ENCODE results near the gene PYROXD2. TPM values are rescaled to one million over a fixed set of nuclear protein-coding genes. Genes with fewer than 3 reads are reported as not detected.

The PYROXD2 gene
- 29.5 TPM for total RNA-seq

GRCh38 chr10:98414932-98415730 lies at the start of gene PYROXD2:
Gene PYROXD2 (minus strand): TSS chr10:98415182. CDS start chr10:98415135, 47 bp downstream.
- intact Hi-C loops (cut with DNase I): no loop called here
- peak; percentile 97 for ATAC-seq
- DNase-seq (ENCODE audit: low spot score): peak; percentile 96

DNA sequence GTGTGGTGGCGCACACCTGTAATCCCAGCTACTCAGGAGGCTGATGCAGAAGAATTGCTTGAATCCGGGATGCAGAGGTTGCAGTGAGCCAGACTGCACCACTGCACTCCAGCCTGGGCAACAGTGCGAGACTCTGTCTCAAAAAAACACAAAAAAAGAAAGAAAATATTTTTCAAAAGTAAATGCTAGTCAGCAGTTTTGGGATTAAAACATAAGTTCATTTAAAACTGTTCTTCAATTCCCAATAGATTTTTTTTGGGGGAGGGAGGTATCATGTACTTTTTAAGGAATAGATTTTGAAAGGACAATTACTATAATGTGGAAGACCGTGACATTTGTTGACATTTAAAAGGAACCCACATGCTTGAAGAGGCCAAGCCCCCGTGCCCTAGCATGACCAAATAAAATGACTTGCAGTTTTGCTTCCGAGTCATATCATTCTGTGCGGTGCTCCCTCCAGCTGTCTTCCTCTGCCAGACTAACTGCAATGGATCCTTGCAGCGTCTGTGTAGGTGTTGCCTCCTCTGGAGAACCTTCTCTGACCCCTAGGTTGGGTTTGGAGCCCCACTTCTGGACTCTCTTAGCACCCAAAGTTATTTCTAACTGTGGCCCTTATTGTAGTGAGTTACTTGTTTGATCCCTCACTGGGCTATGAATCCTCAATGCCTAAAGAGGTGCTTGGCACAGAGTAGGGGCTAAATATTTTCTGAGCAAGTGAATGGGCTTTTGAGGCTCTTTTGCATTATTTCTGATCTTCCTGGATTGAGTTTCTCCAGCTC lies 49.2 kb upstream of the PYROXD2 start:
- intact Hi-C loops (cut with DNase I): no loop called here
- DNase-seq (ENCODE audit: low spot score): no peak

DNA sequence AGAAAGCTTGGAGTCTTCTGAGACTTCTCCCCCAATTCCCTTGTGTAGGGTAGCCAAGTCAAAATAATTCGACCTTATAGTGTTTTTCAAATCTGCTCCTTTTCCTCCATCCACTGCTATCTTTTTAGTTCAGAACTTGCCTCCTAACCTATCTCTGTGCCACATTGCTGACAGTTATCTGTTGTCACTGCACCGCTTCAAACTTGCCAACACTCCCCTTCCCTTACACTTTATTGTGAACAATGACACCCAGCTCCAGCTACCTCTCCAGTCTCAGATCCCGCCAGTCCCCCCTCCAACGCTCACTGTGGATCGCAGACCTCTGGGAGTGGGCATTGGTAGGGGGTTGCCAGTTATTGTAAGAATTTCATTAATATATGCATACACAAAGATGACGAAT lies 48.0 kb upstream of the PYROXD2 start:
- DNase-seq (ENCODE audit: low spot score) (no peak), ATAC-seq (no peak)
- intact Hi-C loops (cut with DNase I): no loop called here

More for the DNA sequence above, 49.2 kb upstream of the PYROXD2 start:
- no peak for ATAC-seq

DNA sequence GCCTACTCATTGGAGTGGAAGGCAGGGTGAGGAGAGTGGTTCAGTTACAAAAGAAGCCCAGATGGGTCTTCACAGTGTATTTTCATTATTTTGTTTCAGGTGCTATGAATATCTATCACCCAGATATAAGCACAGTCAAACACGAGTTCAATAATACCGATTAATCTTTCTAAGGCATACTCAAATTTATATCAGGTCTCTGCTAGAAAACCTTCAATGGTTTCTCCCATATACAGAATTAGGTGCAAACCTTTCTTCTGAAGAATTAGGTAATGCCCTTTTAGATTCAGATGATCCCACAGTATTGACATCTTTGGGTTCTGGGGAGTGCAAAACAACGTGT lies 46.5 kb upstream of the PYROXD2 start:
- ATAC-seq: no peak
- intact Hi-C loops (cut with DNase I): no loop called here

DNA sequence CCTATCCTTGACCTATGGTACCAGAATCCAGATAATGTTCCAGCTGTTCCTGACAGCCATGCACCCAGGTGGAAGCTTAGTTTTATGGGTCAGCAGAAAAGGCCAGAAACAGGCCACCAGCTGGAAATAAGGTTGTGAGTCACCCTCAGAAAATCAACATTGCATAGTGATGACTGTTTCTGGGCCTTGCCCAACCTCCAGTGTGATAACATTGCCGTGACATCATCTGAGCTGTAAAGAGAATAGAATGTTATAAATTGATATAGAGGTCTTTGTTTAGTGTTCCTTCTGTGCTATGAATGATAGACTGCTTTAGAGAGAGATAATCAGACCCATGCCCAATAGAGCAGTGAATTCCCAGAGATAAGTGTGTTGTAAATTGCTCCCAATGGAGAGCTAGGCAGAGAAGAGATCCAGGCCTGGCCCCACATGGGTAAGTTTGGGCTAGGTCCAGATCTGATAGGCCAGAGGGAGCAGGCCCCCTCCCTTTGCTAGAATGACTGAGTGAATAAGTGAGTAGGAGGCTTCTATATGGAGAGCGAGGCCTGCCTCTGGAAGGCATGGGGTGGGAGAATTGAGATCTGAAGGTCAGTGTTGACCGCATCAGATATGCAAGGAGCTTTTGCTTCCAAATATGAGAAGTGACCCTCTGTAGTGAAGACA lies 46.0 kb upstream of the PYROXD2 start:
- intact Hi-C loops (cut with DNase I): no loop called here
- DNase-seq (ENCODE audit: low spot score): no peak
- ATAC-seq: peak; percentile 70

More for the DNA sequence above, 46.5 kb upstream of the PYROXD2 start:
- no peak for DNase-seq (ENCODE audit: low spot score)

DNA sequence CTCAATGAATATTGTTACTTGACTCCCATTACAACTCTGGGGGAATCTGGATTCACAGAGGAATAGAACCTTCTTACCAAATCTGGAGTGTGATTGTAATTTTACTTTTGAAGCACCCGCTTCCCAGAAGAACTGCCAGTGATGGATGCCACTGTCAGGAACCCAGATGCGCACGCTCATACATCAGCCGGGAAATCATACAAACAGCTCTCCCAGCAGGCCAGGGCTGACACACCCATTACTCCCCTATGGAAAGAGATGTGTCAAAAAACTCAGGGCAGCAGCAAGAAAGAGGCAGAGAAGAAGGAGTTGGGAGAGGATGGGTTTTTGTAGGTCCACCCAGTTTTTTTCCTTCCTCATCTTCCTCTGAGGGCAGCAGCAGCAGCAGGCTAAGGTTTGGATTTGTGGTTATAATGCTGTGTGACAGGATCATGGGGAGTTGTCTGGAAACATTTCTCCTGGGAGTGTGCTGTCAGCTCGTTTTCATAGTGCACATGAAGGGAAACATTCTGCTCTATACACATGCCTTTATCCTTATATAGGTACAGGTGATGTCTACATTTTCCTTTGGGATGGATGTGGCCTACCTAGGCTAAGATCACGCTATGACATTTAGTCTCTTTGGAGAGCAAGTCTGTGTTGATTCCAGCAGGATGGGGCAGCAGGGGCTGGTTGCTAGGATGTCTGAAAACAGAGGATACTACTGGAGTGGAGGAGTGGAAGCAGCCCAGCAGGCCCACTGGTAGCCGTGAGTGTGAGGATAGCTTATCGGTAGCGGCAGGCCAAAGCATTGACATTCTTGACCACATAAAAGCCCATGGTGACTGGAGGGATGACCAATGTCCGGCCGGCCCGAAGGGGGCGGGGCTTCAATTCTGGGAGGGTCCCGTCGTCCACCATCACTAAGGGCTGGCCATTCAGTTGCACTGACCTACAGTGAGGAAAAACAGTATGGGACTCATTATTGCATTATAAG lies 44.1 kb upstream of the PYROXD2 start:
- ATAC-seq: no peak
- intact Hi-C loops (cut with DNase I): no loop called here
- no peak for DNase-seq (ENCODE audit: low spot score)

- intact Hi-C loops (cut with DNase I): no loop called here
- ATAC-seq: no peak
- DNase-seq (ENCODE audit: low spot score): no peak
Observed at GRCh38 chr10:98457721-98458120, 42.7 kb upstream of the PYROXD2 start.

GRCh38 chr10:98456686-98457482 lies 41.9 kb upstream of the PYROXD2 start:
- intact Hi-C loops (cut with DNase I): no loop called here
- no peak for DNase-seq (ENCODE audit: low spot score)
- no peak for ATAC-seq

GRCh38 chr10:98456043-98456570 lies 41.1 kb upstream of the PYROXD2 start:
- DNase-seq (ENCODE audit: low spot score) (no peak), ATAC-seq (no peak)
- intact Hi-C loops (cut with DNase I): no loop called here

- no peak for DNase-seq (ENCODE audit: low spot score)
- intact Hi-C loops (cut with DNase I): no loop called here
- ATAC-seq: no peak
Observed at GRCh38 chr10:98453729-98454128, 38.7 kb upstream of the PYROXD2 start.

GRCh38 chr10:98450618-98451017 lies 35.6 kb upstream of the PYROXD2 start:
- no peak for ATAC-seq
- no peak for DNase-seq (ENCODE audit: low spot score)
- intact Hi-C loops (cut with DNase I): no loop called here

GRCh38 chr10:98449287-98449686 lies 34.3 kb upstream of the PYROXD2 start:
- DNase-seq (ENCODE audit: low spot score) (no peak), ATAC-seq (no peak)
- intact Hi-C loops (cut with DNase I): no loop called here

DNA sequence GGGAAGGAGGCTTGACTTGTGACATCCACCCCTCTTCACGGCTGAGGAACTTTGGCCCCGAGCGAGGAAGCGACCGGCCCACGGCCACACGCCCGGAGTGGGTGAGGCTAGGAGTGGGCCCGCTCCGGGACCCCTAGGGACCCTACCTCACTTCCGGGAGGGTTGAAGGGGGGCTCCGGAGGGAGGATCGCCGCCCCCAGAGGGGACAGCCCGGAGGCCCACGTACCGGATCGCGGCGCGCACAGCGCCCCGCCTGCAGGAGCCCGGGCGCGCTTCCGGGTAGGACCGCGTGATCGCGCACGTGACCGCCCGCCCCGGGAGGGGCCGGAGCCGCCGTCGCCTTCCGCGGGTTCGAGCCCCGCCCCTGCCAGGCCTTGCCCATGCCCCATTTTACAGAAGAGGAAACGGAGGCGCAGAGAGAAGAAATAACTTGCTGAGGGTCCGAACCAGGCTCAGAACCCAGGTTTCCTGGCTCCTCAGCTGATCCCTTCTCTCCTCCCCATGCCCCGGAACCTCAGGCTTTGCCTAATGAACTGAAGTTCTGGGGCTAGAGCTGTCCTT lies 31.8 kb upstream of the PYROXD2 start, which contains the start of gene HPS1:
HPS1 (minus strand) TSS at position 275 of the 561 bp plus-strand sequence. CDS start 3,695 bp downstream, outside the sequence.
- intact Hi-C loops (cut with DNase I): no loop called here
- ATAC-seq (peak; percentile 96), DNase-seq (ENCODE audit: low spot score) (peak; percentile 92)

DNA sequence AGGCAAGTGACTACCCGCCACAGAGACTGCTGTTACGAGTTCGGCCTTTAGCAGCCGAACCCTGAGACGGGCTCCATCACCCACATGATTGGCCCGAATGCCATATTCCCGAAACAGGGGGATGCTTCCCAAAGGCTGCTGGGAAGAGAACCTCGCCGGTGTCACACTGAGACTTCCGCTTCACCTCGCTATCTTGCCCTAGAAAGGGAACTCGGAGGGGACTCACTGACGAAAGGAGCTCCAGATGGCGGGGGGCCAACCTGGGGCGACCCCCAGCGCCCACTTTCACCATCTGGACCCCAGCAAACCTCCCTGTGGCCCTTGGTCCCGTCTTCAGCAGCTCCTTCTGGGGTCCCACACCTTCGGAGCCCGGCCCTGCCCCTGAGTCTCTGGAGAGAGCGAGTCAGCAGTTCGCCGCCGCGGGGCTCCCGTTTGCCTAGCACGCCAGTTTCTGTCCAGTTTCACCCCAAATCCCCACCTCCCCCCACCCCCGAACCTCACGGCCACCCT lies 31.2 kb upstream of the PYROXD2 start:
- intact Hi-C loops (cut with DNase I): no loop called here
- DNase-seq (ENCODE audit: low spot score): no peak
- peak; percentile 63 for ATAC-seq

DNA sequence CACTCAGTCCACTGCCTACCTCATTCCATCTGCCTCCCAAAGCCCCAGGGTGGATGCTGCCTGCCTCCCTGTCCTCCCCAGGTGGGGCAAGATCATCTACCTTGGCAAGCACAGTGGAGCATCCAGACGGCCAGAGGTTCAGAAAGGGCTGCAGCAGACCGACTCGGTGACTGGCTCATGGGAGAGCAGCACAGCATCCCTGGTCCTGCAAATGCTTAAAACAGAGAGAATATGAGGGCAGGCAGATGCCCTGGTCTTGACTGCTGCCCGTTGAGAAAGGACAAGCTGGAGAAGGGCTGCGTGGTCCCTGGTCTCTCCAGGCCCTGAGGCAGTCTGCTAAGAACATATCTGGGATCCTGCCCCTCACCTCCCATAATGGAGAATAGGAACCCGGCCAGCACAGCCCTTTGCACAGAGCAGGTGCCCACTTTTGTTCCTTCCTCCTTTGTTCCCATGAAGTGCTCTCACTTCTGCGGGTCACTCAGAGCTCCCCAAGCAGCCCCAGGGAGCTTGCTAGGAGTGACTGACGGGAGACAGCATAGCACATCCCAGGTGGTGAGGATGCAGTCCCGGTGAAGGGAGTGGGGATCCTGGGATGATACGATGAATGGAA lies 30.3 kb upstream of the PYROXD2 start:
- no peak for DNase-seq (ENCODE audit: low spot score)
- ATAC-seq: no peak
- intact Hi-C loops (cut with DNase I): no loop called here

DNA sequence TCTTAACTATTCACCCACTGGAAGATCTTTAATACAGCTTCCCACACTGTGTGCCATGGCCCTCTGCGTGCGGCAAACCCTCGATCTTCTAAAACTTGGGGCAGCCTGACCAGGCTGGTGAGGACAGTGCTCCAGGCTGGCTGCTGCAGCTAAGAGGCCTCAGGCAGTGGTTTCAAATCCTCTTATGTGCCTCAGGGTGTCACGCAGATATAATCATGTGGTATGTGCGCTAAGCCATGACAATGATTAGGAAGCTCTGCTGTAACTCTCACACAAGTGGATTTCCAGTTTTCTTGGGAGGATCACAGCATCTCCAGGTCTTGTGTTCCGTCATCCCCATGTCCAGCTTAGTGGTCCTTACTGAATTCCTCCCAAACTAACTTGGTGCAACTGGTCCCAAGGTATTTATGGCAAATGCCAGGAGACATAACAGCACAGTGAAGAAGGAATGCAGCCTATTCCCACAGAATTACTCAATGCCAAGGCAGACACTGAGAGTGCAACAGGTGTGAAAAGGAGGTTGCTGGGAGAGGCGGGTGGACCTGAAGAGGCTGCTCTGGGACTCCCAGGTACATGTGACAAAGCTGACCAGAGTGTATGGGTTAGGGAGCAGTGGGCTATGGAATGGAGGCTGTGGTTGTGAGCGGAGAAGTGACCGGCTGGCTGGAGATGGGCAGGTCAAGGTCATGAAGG lies 29.5 kb upstream of the PYROXD2 start:
- DNase-seq (ENCODE audit: low spot score) (no peak), ATAC-seq (no peak)
- intact Hi-C loops (cut with DNase I): no loop called here
